ENCODE results near the gene ATP1A3. TPM values are rescaled to one million over a fixed set of nuclear protein-coding genes. Genes with fewer than 3 reads are reported as not detected.

The ATP1A3 gene
- total and polyA plus RNA-seq, 2 of the 13 experiments (the other 11 are each of a cell fraction or from before 2014, with no cell fraction given): 0.01 to 0.04 TPM

GRCh38 chr19:41959056-41960053, 34.7 kb downstream of the ATP1A3 start, which contains the start of gene RABAC1 (continued):
- TF ChIP-seq ASH2L (IDR thresholded peaks at IDR 0.05; ENCODE audit: insufficient read length, low read depth, low read length): no peak
- TF ChIP-seq GATA4 (IDR thresholded peaks at IDR 0.05; ENCODE audit: borderline replicate concordance, low read depth): no peak
- no peak for TF ChIP-seq ZMYM2 (CRISPR knock-in tag; IDR thresholded peaks at IDR 0.05)
- TF ChIP-seq ELK4 (CRISPR knock-in tag; IDR thresholded peaks at IDR 0.05; ENCODE audit: borderline replicate concordance): no peak
- TF ChIP-seq FOSL2 (CRISPR knock-in tag; IDR thresholded peaks at IDR 0.05): peak; percentile 58; the same call in 1 of the 2 replicates
- no peak for TF ChIP-seq ZNF337 (CRISPR knock-in tag; IDR thresholded peaks at IDR 0.05; ENCODE audit: borderline replicate concordance, low read depth)
- no peak for TF ChIP-seq ZXDC (CRISPR knock-in tag; IDR thresholded peaks at IDR 0.05)
- no peak; the same call in 1 of the 2 replicates for TF ChIP-seq ZNF501 (CRISPR knock-in tag; IDR thresholded peaks at IDR 0.05)
- no peak for TF ChIP-seq KDM5A (IDR thresholded peaks at IDR 0.05; ENCODE audit: borderline replicate concordance, low read length)
- no peak for TF ChIP-seq BATF2 (CRISPR knock-in tag; IDR thresholded peaks at IDR 0.05)
- TF ChIP-seq HOXA7 (CRISPR knock-in tag; IDR thresholded peaks at IDR 0.05): no peak
- TF ChIP-seq MAFK (conservative IDR thresholded peaks at IDR 0.05 in 1 of 2, IDR thresholded peaks at IDR 0.05 in 1 of 2; ENCODE audit: low read length in 2 of 2): no peak
- no peak for TF ChIP-seq JUNB (CRISPR knock-in tag; IDR thresholded peaks at IDR 0.05; ENCODE audit: borderline replicate concordance)
- peak; percentile 67 for TF ChIP-seq XRCC5 (optimal IDR thresholded peaks at IDR 0.05; ENCODE audit: low read length)
- TF ChIP-seq ZBTB2 (CRISPR knock-in tag; IDR thresholded peaks at IDR 0.05; ENCODE audit: low read depth): peak; percentile 21; the same call in 1 of the 2 replicates
- TF ChIP-seq HMGXB4 (CRISPR knock-in tag; IDR thresholded peaks at IDR 0.05; ENCODE audit: borderline replicate concordance in 1 of 2, low read depth in 1 of 2): peak in 1 of 2 experiments; percentile 19; a peak in 2 of 4 replicates
- no peak for TF ChIP-seq MAF1 (CRISPR knock-in tag; IDR thresholded peaks at IDR 0.05; ENCODE audit: borderline replicate concordance)
- TF ChIP-seq ESRRA (CRISPR knock-in tag; IDR thresholded peaks at IDR 0.05; ENCODE audit: low read depth): no peak
- TF ChIP-seq MXI1 (IDR thresholded peaks at IDR 0.05; ENCODE audit: borderline replicate concordance, low read depth, low read length): peak; percentile 35; the same call in 1 of the 3 replicates

All from HepG2 (cell line).